ENCODE results near the gene TSPAN18.

DNA sequence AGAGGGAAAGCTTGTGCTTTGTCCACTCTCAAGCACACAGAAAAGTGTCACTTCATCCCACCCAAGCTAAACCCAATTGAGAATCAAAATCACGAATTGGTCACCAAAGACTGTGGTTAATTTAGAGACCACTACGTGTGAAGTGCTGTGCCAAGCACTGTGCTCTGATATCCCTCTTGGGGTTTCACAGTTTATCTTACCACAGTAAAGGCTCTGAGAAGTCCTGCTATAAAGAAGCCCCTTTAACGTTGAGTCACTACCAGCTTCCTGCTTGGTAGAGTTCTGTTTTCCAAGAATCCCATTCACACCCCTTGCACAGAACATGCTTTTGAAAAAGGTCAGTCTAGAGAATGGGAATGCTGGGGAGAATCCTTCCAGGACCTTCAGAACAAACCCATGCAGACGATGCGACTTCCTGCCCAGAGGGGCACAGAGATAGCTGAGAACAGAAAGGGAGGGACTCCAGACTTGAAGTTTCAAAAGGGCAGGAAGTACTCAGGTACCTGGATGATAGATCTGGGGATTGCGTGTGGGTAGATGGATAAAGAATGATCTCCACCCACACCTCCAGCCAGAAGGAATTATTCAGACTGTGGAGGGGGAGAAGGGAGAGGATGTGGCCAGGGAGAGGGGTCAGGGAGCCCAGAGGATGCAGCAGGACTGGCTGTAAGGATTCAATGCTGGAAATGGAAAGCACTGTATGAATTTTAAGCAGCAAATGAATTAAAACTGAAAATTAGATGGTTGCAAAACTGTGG lies 18.1 kb upstream of the TSPAN18 start:
- TF ChIP-seq EZH2phosphoT487 (IDR thresholded peaks at IDR 0.05; ENCODE audit: borderline replicate concordance, low read length) (no peak), CTCF (conservative IDR thresholded peaks at IDR 0.05; ENCODE audit: low read depth, low read length) (no peak)
